ENCODE results near the gene SLC44A2.

DNA sequence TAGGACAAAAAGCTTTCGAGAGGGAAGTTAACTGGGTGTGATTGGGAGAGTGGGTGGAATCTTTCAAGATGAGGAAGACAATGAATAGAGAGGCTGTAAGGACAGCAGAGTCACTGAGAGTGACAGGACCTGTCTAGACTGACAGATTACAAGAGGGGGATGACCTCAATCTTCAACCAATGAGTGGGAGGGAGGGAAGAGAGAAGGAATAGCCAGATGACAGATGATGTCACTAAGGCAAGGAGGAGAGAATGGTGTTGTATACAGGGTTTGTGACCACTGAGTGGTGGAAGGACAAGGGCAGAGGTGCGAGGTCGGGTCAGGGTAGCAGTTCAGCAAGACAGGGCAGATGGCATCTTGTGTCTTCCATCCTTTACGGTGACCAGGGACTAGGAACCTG lies 23.0 kb downstream of the SLC44A2 start:
- TF ChIP-seq REST (IDR thresholded peaks at IDR 0.05; ENCODE audit: unreplicated experiment) (no peak), POLR2AphosphoS5 (IDR thresholded peaks at IDR 0.05; ENCODE audit: low read depth) (no peak), CTCF (conservative IDR thresholded peaks at IDR 0.05; ENCODE audit: low read depth in 2 of 2) (no peak), JUNB (IDR thresholded peaks at IDR 0.05; ENCODE audit: unreplicated experiment) (no peak), CREB1 (CRISPR knock-in tag; IDR thresholded peaks at IDR 0.05; ENCODE audit: low read depth) (no peak), NANOG (IDR thresholded peaks at IDR 0.05; ENCODE audit: borderline replicate concordance) (no peak), EZH2 (IDR thresholded peaks at IDR 0.05; ENCODE audit: low read depth, unreplicated experiment) (no peak), EZH2phosphoT487 (IDR thresholded peaks at IDR 0.05; ENCODE audit: unreplicated experiment) (no peak)
- TF ChIP-seq, protein P1, sequence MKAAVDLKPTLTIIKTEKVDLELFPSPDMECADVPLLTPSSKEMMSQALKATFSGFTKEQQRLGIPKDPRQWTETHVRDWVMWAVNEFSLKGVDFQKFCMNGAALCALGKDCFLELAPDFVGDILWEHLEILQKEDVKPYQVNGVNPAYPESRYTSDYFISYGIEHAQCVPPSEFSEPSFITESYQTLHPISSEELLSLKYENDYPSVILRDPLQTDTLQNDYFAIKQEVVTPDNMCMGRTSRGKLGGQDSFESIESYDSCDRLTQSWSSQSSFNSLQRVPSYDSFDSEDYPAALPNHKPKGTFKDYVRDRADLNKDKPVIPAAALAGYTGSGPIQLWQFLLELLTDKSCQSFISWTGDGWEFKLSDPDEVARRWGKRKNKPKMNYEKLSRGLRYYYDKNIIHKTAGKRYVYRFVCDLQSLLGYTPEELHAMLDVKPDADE (IDR thresholded peaks at IDR 0.05) = no peak
